ENCODE measurements around the gene TRPV6.

The TRPV6 gene

GRCh38 chr7:142880876-142881505 lies 4.6 kb downstream of the TRPV6 start:
- TF ChIP-seq, protein P1, sequence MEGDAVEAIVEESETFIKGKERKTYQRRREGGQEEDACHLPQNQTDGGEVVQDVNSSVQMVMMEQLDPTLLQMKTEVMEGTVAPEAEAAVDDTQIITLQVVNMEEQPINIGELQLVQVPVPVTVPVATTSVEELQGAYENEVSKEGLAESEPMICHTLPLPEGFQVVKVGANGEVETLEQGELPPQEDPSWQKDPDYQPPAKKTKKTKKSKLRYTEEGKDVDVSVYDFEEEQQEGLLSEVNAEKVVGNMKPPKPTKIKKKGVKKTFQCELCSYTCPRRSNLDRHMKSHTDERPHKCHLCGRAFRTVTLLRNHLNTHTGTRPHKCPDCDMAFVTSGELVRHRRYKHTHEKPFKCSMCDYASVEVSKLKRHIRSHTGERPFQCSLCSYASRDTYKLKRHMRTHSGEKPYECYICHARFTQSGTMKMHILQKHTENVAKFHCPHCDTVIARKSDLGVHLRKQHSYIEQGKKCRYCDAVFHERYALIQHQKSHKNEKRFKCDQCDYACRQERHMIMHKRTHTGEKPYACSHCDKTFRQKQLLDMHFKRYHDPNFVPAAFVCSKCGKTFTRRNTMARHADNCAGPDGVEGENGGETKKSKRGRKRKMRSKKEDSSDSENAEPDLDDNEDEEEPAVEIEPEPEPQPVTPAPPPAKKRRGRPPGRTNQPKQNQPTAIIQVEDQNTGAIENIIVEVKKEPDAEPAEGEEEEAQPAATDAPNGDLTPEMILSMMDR (IDR thresholded peaks at IDR 0.05; ENCODE audit: control insufficient read depth, extremely low read depth, insufficient read depth): peak; percentile 81
- no peak for DNase-seq (ENCODE audit: low read depth)
- no peak overlapping the region for H3K4me3 ChIP-seq (ENCODE audit: low read depth, low read length)

DNA sequence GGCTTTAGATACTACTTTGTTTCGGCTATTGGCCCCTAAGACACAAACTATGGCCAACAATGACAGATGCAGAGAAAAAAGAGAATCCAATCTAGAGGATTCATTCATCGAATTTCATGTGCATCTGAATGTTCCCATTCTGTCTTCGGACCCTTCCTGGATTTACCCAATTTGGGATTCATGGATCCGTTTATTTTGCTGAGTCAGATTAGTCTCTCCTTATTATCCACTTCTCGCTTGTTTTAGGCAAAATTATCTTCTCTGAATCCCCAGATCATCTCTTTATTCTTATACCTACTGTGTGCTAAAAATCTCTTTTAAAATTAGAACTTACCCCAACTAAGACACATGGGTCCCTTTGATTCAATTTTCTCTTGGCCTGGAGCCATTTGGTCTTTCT lies 6.5 kb downstream of the TRPV6 start:
- H3K4me3 ChIP-seq (ENCODE audit: low read depth, low read length): no peak overlapping the region
- TF ChIP-seq, protein P1 (IDR thresholded peaks at IDR 0.05; ENCODE audit: control insufficient read depth, extremely low read depth, insufficient read depth): no peak
- no peak for DNase-seq (ENCODE audit: low read depth)

DNA sequence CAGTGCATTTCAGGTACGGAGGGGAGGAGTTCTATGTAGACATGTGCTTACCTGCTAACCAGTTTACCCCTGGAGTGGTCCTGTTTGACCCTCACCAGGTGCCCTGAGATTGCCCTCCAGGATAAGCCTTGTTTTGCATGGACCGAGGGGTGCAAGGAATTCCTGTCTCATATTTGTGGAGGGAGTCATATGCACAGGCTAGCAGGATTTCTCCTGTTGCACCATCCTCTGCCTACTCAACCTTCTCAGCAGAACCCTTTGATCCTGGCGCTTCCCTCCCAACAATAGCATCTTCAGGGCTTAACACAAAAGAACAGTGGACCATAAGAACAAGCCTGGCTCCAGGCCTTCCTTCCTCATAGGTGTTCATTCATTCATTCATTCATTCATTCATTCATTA lies 7.2 kb downstream of the TRPV6 start:
- no peak overlapping the region for H3K4me3 ChIP-seq (ENCODE audit: low read depth, low read length)
- DNase-seq (ENCODE audit: low read depth): no peak
- TF ChIP-seq, protein P1 (IDR thresholded peaks at IDR 0.05; ENCODE audit: control insufficient read depth, extremely low read depth, insufficient read depth): no peak

- DNase-seq (ENCODE audit: low read depth): no peak
- no peak overlapping the region for H3K4me3 ChIP-seq (ENCODE audit: low read depth, low read length)
- TF ChIP-seq, protein P1 (IDR thresholded peaks at IDR 0.05; ENCODE audit: control insufficient read depth, extremely low read depth, insufficient read depth): no peak
Observed at GRCh38 chr7:142876991-142877910, 8.3 kb downstream of the TRPV6 start.

GRCh38 chr7:142876236-142876960 lies 9.1 kb downstream of the TRPV6 start:
- no peak overlapping the region for H3K4me3 ChIP-seq (ENCODE audit: low read depth, low read length)
- DNase-seq (ENCODE audit: low read depth): no peak
- TF ChIP-seq, protein P1 (IDR thresholded peaks at IDR 0.05; ENCODE audit: control insufficient read depth, extremely low read depth, insufficient read depth): no peak

- no peak overlapping the region for H3K4me3 ChIP-seq (ENCODE audit: low read depth, low read length)
- DNase-seq (ENCODE audit: low read depth): no peak
- TF ChIP-seq, protein P1 (IDR thresholded peaks at IDR 0.05; ENCODE audit: control insufficient read depth, extremely low read depth, insufficient read depth): no peak
Observed at GRCh38 chr7:142875456-142875855, 10.1 kb downstream of the TRPV6 start.

Data from LNCaP clone FGC (cell line).